Neutrophil (primary cell): ENCODE measurements around the gene ANKMY1.

Source experiments
- H3K27ac ChIP-seq: fragments of 200-600 bp; sonication (generic); 2 replicates; pipeline ENCODE4 v1.5.1; 2016; ENCODE audit warnings: mild to moderate bottlenecking, moderate library complexity
- H3K27me3 ChIP-seq: fragments of 200-600 bp; sonication (generic); 2 replicates; pipeline ENCODE4 v1.6.0; 2016; ENCODE audit warnings: mild to moderate bottlenecking
- H3K36me3 ChIP-seq: fragments of 200-600 bp; sonication (generic); 2 replicates; pipeline ENCODE4 v1.5.1; 2017
- H3K4me1 ChIP-seq, 2 experiments: fragments of 200-600 bp in 1 of 2; sonication (generic) in 1 of 2; 1 replicate in 1 of 2; 2 replicates in 1 of 2; pipeline versions ENCODE4 v1.5.1 to v1.6.1; 2013 to 2016; ENCODE audit warnings: low read depth in 1 of 2, low read length in 1 of 2, mild to moderate bottlenecking in 1 of 2, moderate library complexity in 1 of 2; ENCODE audit not compliant: control insufficient read depth in 1 of 2, insufficient read depth in 1 of 2
- H3K4me3 ChIP-seq, 2 experiments: fragments of 200-600 bp in 1 of 2; sonication (generic) in 1 of 2; 1 replicate in 1 of 2; 2 replicates in 1 of 2; pipeline ENCODE4 v1.5.1; 2013 to 2016; ENCODE audit warnings: low read depth in 1 of 2, low read length in 1 of 2, mild to moderate bottlenecking in 1 of 2, moderate library complexity in 1 of 2
- H3K9me3 ChIP-seq: fragments of 200-600 bp; sonication (generic); 2 replicates; pipeline ENCODE4 v1.5.1; 2016
- CTCF ChIP-seq: fragments of 200-600 bp; sonication (generic); IDR thresholded peaks from 2 replicates; pipeline ENCODE4 v1.5.1; 2016; ENCODE audit warnings: antibody characterized with exemption

The ANKMY1 gene

DNA sequence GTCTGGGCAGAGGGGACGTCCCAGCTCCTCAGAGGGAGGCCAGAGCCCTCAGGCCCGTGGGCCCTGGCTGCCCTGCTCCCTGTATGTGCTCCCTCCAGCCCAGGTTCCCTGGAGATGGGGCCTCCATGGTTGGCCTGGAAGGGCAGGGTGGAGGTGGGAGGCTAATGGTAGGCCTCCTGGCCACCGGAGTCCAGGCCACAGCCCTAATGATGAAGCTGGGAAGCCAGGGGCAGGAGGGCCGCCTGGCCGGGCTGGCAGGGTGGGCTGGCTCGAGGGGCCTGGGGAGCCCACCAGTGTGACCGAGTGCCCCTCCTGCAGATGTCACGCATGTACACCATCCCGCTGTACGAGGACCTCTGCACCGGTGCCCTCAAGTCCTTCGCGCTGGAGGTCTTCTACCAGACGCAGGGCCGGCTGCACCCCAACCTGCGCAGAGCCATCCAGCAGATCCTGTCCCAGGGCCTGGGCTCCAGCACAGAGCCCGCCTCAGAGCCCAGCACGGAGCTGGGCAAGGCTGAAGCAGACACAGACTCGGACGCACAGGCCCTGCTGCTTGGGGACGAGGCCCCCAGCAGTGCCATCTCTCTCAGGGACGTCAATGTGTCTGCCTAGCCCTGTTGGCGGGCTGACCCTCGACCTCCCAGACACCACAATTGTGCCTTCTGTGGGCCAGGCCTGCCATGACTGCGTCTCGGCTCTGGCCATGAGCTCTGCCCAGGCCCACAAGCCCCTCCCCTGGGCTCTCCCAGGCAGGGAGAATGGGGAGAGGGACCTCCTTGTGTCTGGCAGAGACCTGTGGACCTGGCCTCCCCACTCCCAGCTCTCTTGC lies 19.7 kb upstream of the ANKMY1 start:
- no peak overlapping the region for H3K4me3 ChIP-seq
- no peak for TF ChIP-seq CTCF
- no peaks in the 10 kb centered on the region for H3K27me3 ChIP-seq
- H3K4me1 ChIP-seq = peaks cover 32 to 36% of the 10 kb centered on the region in 2 experiments
- no peaks in the 10 kb centered on the region for H3K9me3 ChIP-seq
- peak overlapping the region; percentile 86 for H3K27ac ChIP-seq
- peaks cover 66% of the 10 kb centered on the region for H3K36me3 ChIP-seq

DNA sequence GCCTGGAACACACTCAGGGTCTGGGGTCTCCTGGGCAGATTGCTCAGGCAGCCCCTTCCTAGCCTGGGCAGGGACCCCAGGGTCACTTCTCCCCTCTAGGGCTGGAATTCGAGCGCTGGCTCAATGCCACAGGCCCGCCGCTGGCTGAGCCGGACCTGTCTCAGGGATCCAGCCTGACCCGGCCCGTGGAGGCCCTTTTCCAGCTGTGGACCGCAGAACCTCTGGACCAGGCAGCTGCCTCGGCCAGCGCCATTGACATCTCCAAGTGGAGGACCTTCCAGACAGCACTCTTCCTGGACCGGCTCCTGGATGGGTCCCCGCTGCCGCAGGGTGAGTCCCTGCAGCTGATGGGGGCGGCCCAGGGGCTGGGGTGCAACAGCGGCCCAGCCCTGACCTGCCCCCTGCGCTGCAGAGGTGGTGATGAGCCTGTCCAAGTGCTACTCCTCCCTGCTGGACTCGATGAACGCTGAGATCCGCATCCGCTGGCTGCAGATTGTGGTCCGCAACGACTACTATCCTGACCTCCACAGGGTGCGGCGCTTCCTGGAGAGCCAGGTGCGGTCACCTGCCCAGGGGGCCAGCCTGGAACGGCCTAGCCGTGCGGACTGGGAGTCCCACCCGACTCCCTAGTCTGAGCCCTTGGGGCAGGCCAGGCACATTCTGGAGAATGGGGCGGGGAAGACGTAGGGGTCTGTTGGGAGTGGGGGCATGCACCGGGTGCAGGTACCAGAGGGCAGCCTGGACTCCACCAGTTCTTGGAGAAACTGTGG lies 18.8 kb upstream of the ANKMY1 start:
- Histone ChIP-seq H3K9me3 (no peaks in the 10 kb centered on the region), H3K4me3 (no peak overlapping the region), H3K27ac (no peak overlapping the region), H3K36me3 (peaks cover 74% of the 10 kb centered on the region), H3K27me3 (no peaks in the 10 kb centered on the region), H3K4me1 (peaks cover 32 to 39% of the 10 kb centered on the region in 2 experiments)
- TF ChIP-seq CTCF = no peak

- no peaks in the 10 kb centered on the region for H3K9me3 ChIP-seq
- no peak overlapping the region for H3K4me3 ChIP-seq
- H3K27me3 ChIP-seq = no peaks in the 10 kb centered on the region
- H3K4me1 ChIP-seq = peaks cover 35 to 41% of the 10 kb centered on the region in 2 experiments
- no peak for TF ChIP-seq CTCF
- H3K36me3 ChIP-seq = peaks cover 80% of the 10 kb centered on the region
- H3K27ac ChIP-seq = no peak overlapping the region
Observed at GRCh38 chr2:240576036-240576435, 18.2 kb upstream of the ANKMY1 start.

DNA sequence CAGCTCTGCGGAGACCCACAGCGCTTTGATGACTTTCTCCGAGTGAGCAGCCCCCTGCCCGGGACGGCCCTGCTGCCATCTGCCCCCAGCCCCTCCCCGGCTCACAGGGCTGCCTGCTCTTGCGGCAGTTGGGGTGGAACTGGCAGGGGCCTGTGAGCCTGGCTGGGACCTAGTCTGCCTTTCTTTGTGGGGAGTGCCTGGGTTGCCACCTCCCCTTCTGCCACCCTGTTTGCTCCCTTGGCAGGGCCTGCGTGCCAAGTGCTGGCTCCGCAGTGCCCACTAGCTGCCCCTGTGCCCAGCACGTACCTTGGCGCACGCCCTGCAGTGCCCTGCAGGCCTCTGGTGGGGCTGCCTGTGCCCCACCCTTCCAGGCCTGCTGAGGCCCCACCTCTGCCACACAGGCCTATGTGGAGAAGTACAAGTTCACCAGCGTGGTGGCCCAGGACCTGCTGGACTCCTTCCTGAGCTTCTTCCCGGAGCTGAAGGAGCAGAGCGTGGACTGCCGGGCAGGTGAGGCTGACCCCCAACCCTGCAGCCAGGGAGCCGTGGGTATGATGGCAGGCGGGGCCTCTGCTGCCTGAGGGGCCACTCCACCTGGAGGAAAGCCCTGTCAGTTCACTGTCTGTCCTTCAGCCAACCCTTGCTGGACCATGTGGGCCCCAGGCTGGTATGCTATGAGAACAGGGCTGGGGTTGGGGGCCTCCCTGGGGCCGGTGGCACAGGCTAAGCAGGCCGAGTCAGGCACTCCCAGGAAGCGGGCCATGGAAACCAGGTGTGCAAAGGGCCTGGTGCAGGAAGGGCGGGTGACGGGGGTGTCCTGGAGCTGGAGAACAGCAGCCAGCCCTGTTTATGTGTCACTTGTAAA lies 17.5 kb upstream of the ANKMY1 start:
- Histone ChIP-seq H3K36me3 (peaks cover 87% of the 10 kb centered on the region), H3K9me3 (no peaks in the 10 kb centered on the region), H3K27ac (no peak overlapping the region), H3K27me3 (no peaks in the 10 kb centered on the region), H3K4me3 (no peak overlapping the region), H3K4me1 (peaks cover 35 to 41% of the 10 kb centered on the region in 2 experiments)
- no peak for TF ChIP-seq CTCF

- H3K27me3 ChIP-seq = no peaks in the 10 kb centered on the region
- no peaks in the 10 kb centered on the region for H3K9me3 ChIP-seq
- no peak overlapping the region for H3K4me3 ChIP-seq
- peaks cover 35 to 41% of the 10 kb centered on the region in 2 experiments for H3K4me1 ChIP-seq
- no peak overlapping the region for H3K27ac ChIP-seq
- peaks cover 88% of the 10 kb centered on the region for H3K36me3 ChIP-seq
- TF ChIP-seq CTCF = no peak
Observed at GRCh38 chr2:240574386-240575100, 16.8 kb upstream of the ANKMY1 start.
